Activated CD4-positive, alpha-beta T cell treated with anti-CD3 and anti-CD28 coated beads, Interleukin-2, amount 50 U/mL, for 4 hours (primary cell): ENCODE results near the gene HIRIP3.
"Not testable (repeated sequence)": the region's sequence is repeated elsewhere in the genome, so short reads cannot be mapped to it uniquely, and the experiment has no call there.

Source experiments
- DNase-seq, 2 experiments: peaks; one replicate each; pipeline ENCODE4 v3.0.0-alpha.2; 2020

The HIRIP3 gene

GRCh38 chr16:29982560-29983419, 12.6 kb downstream of the HIRIP3 start:
- DNase-seq = no peak

- no peak for DNase-seq
Measured at GRCh38 chr16:29978564-29979270, 16.7 kb downstream of the HIRIP3 start.

- no peak for DNase-seq
Measured at GRCh38 chr16:29978081-29978480, 17.3 kb downstream of the HIRIP3 start.

- no peak for DNase-seq
Measured at GRCh38 chr16:29977063-29977825, 18.2 kb downstream of the HIRIP3 start.

GRCh38 chr16:29975811-29976511, 19.5 kb downstream of the HIRIP3 start:
- DNase-seq = no peak

GRCh38 chr16:29975134-29975538, 20.3 kb downstream of the HIRIP3 start:
- DNase-seq = no peak

GRCh38 chr16:29974291-29975133, 20.9 kb downstream of the HIRIP3 start:
- no peak for DNase-seq

- peak; percentile 82 to 86 for DNase-seq
Measured at GRCh38 chr16:29973384-29974246, 21.8 kb downstream of the HIRIP3 start, which contains the start of gene TAOK2. TSS of gene TAOK2 (plus strand) at chr16:29973868. CDS start at chr16:29977773, 3,905 bp downstream.

- DNase-seq = no peak
Measured at GRCh38 chr16:29972992-29973383, 22.4 kb downstream of the HIRIP3 start.

GRCh38 chr16:29972500-29972899, 22.9 kb downstream of the HIRIP3 start:
- no peak for DNase-seq

GRCh38 chr16:29971304-29971703, 24.1 kb downstream of the HIRIP3 start:
- no peak for DNase-seq

GRCh38 chr16:29968205-29968604, 27.2 kb downstream of the HIRIP3 start:
- DNase-seq = no peak

GRCh38 chr16:29963021-29963743, 32.2 kb downstream of the HIRIP3 start:
- DNase-seq = no peak

GRCh38 chr16:29962344-29962994, 32.9 kb downstream of the HIRIP3 start:
- DNase-seq = no peak

- peak; percentile 86 to 87 for DNase-seq
Measured at GRCh38 chr16:29961479-29962343, 33.7 kb downstream of the HIRIP3 start, which contains the start of gene TMEM219. TSS of gene TMEM219 (plus strand) at chr16:29962079. CDS start at chr16:29963144, 1,065 bp downstream.

GRCh38 chr16:29961127-29961478, 34.3 kb downstream of the HIRIP3 start:
- DNase-seq = no peak

- DNase-seq = not testable (repeated sequence)
Measured at GRCh38 chr16:29959821-29960220, 35.6 kb downstream of the HIRIP3 start.

- no peak for DNase-seq
Measured at GRCh38 chr16:29959293-29959692, 36.1 kb downstream of the HIRIP3 start.
